ENCODE data around the gene DIP2B.

DNA sequence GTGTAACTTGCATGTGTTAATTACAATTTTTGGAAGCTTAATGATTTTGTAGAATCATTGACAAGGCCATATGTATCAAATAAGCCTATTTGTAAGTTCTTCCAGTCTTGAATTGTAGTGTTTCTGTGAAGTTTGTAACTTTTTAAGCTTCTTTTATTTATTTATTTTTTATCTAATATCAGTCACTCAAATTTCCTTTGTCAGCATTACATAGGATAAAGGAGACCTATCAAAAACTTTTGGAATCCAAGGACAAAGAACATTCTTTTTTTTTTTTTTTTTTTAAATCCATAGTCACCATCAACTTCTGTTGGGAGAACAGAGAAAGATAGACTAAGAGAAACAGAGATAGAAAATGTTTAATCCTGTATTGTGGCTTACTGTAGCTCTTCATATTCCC, 36.4 kb downstream of the DIP2B start:
- TF ChIP-seq YY1 (IDR thresholded peaks at IDR 0.05; ENCODE audit: insufficient read depth, insufficient read length) (no peak), SUZ12 (IDR thresholded peaks at IDR 0.05; ENCODE audit: extremely low read depth, insufficient read depth, insufficient read length) (no peak), ZNF274 (IDR thresholded peaks at IDR 0.05; ENCODE audit: low read depth, low read length) (no peak)
